ENCODE results near the gene OR51B5. TPM values are rescaled to one million over a fixed set of nuclear protein-coding genes. Genes with fewer than 3 reads are reported as not detected.
"Not testable (repeated sequence)": the region's sequence is repeated elsewhere in the genome, so short reads cannot be mapped to it uniquely, and the experiment has no call there.

The OR51B5 gene
- total RNA-seq, 1 donor from 2014 or later = 0.21 TPM

DNA sequence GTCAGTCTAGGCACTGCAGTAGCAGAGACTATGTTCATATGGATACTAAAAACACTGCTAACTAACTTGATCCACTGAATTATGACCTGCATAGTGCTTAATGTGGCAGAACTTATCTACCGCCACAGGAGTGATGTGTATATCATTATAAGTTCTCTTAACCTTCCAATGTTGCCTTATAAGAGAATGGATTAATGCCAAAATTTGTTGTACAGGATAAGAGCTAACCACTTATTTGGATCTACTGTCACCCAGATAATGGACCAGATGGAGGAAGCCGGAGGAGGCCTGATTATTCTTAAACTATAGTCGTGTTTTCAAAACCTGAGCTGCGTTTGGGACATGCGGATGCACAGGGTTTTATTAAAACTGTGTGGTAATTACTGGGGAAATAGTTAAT lies 39.7 kb downstream of the OR51B5 start:
- Mint-ChIP-seq H3K4me3 (no peak overlapping the region), H3K27ac (ENCODE audit: unreplicated experiment) (no peak overlapping the region), H3K36me3 (ENCODE audit: low read depth) (no peaks in the 10 kb centered on the region), H3K27me3 (ENCODE audit: low read depth) (no peaks in the 10 kb centered on the region), H3K9me3 (no peaks in the 10 kb centered on the region), H3K4me1 (no peaks in the 10 kb centered on the region)
- TF ChIP-seq, protein P1, sequence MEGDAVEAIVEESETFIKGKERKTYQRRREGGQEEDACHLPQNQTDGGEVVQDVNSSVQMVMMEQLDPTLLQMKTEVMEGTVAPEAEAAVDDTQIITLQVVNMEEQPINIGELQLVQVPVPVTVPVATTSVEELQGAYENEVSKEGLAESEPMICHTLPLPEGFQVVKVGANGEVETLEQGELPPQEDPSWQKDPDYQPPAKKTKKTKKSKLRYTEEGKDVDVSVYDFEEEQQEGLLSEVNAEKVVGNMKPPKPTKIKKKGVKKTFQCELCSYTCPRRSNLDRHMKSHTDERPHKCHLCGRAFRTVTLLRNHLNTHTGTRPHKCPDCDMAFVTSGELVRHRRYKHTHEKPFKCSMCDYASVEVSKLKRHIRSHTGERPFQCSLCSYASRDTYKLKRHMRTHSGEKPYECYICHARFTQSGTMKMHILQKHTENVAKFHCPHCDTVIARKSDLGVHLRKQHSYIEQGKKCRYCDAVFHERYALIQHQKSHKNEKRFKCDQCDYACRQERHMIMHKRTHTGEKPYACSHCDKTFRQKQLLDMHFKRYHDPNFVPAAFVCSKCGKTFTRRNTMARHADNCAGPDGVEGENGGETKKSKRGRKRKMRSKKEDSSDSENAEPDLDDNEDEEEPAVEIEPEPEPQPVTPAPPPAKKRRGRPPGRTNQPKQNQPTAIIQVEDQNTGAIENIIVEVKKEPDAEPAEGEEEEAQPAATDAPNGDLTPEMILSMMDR (conservative IDR thresholded peaks at IDR 0.05) = no peak
- no peak for DNase-seq (ENCODE audit: low read depth, low spot score)

DNA sequence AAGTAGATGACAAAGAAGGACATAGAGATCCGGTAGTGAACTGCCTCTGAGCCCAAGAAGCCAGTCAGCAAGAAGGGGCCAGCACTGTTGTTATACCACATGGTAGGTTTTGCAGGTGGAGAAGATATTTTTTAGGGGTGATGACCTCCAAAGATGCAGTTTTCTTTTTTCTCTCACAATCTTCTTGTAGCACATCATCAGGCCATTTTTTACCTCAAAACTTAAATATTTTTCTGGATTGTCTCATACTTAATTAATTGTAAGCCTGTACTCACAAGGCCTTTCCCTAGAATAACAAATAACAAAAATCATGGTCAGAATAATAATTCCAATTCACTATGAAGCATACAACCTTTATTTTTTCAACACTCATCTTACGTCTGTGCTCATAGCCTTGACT lies 41.5 kb downstream of the OR51B5 start, which contains the start of gene OR51B4:
Gene OR51B4, minus strand, starts transcription at position 101 of the 400 bp plus-strand sequence. Its CDS starts 0 bp downstream, at position 101.
- H3K9me3 Mint-ChIP-seq = no peaks in the 10 kb centered on the region
- H3K36me3 Mint-ChIP-seq (ENCODE audit: low read depth) = no peaks in the 10 kb centered on the region
- no peak within 1 kb of the TSS for H3K4me3 Mint-ChIP-seq
- no peak for DNase-seq (ENCODE audit: low read depth, low spot score)
- TF ChIP-seq, protein P1 (conservative IDR thresholded peaks at IDR 0.05) = no peak
- no peaks in the 10 kb centered on the region for H3K4me1 Mint-ChIP-seq
- no peak within 1 kb of the TSS for H3K27ac Mint-ChIP-seq (ENCODE audit: unreplicated experiment)
- no peaks in the 10 kb centered on the region for H3K27me3 Mint-ChIP-seq (ENCODE audit: low read depth)

DNA sequence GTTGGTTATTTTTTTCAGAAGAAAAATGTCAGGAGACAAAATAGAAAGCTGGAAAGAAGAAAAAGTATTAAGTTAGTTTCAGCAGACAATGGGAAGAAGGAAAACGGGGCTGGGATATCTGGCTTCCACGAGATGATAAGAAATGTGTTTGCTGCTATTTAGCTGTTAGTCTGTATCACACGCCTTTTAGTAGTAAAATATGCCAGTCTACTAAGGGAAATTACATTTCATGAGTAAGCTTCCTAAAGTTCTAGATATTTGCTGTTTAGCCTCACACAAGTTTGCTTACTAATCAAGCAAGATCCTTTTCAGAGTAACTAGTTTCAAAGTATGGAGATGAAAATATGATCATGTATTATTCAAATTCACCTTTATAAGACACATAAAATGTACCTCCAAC lies 43.1 kb downstream of the OR51B5 start:
- H3K9me3 Mint-ChIP-seq = no peaks in the 10 kb centered on the region
- H3K4me1 Mint-ChIP-seq = no peaks in the 10 kb centered on the region
- TF ChIP-seq, protein P1 (conservative IDR thresholded peaks at IDR 0.05) = no peak
- H3K4me3 Mint-ChIP-seq = no peak overlapping the region
- no peak for DNase-seq (ENCODE audit: low read depth, low spot score)
- no peaks in the 10 kb centered on the region for H3K36me3 Mint-ChIP-seq (ENCODE audit: low read depth)
- no peak overlapping the region for H3K27ac Mint-ChIP-seq (ENCODE audit: unreplicated experiment)
- H3K27me3 Mint-ChIP-seq (ENCODE audit: low read depth) = peaks cover 3% of the 10 kb centered on the region

DNA sequence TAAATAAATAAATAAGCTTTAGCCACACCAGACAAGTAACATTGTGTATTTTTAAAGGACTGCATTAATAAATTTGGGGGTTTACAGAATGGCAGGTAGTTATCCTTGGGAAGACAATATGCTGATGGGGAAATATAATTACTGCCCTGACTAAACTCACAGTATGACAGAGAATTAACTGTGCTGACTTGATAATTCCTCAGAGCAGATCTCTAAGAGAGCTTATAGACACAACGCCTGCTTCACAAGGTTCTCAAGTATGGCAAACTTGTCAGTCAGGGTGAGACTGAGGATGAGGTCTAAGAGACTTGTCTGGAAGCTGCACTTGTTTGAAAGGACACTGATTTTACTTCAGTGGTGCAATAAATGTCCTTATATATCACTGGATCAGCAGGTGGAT lies 44.9 kb downstream of the OR51B5 start:
- Mint-ChIP-seq H3K36me3 (ENCODE audit: low read depth) (no peaks in the 10 kb centered on the region), H3K27me3 (ENCODE audit: low read depth) (peaks cover 3% of the 10 kb centered on the region), H3K9me3 (no peaks in the 10 kb centered on the region), H3K4me3 (no peak overlapping the region), H3K4me1 (no peaks in the 10 kb centered on the region), H3K27ac (ENCODE audit: unreplicated experiment) (no peak overlapping the region)
- TF ChIP-seq, protein P1 (conservative IDR thresholded peaks at IDR 0.05) = no peak
- DNase-seq (ENCODE audit: low read depth, low spot score) = no peak

DNA sequence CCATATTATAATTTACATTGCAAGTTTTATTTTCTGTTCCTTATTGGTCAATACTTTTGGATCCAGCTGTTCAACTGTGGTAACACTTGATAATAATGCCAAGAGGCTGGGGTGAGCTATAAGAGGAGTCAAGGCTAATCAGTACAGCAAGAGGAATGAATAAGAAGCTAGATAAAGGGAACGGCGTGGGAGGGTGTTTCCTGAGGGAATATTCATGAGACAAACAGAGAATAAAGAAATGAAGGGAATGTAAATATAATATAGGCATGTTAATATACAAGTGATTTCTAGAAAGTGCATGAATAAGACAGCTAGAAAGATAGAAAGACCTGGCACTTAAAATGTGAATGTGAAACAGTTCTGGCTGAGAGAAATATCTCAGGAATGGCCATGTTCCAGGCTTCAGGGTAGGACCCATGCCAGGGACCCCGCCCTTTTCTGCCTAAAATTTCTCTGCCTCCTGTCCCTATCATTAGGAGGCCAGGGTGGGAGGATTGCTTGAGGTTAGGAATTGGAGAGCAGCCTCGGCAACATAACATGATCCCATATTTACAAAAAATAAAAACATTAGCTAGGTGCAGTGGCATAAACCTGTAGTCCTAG lies 45.5 kb downstream of the OR51B5 start:
- Mint-ChIP-seq H3K4me3 (no peak overlapping the region), H3K4me1 (no peaks in the 10 kb centered on the region), H3K9me3 (no peaks in the 10 kb centered on the region), H3K27ac (ENCODE audit: unreplicated experiment) (no peak overlapping the region), H3K27me3 (ENCODE audit: low read depth) (peaks cover 3% of the 10 kb centered on the region), H3K36me3 (ENCODE audit: low read depth) (no peaks in the 10 kb centered on the region)
- TF ChIP-seq, protein P1 (conservative IDR thresholded peaks at IDR 0.05) = no peak
- no peak for DNase-seq (ENCODE audit: low read depth, low spot score)

DNA sequence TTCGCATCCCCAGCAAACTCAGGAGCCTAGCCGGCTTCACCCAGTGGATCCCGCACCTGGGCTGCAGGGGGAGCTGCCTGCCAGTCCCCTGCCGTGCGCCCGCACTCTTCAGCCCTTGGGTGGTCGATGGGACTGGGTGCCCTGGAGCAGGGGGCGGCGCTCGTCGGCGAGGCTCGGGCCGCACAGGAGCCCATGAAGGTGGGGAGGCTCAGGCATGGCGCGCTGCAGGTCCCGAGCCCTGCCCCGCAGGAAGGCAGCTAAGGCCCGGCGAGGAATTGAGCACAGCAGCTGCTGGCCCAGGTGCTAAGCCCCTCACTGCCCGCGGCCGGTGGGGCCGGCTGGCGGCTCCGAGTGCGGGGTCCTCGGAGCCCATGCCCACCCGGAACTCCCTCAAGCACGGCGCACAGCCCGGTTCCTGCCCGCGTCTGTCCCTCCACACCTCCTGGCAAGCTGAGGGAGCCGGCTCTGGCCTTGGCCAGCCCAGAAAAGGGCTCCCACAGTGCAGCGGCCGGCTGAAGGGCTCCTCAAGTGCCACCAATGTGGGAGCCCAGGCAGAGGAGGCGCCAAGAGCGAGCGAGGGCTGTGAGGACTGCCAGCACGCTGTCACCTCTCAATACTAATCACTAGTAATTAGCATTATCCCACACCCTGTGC lies 48.9 kb downstream of the OR51B5 start:
- H3K4me1 Mint-ChIP-seq; DNase-seq (ENCODE audit: low read depth, low spot score); H3K9me3 Mint-ChIP-seq; H3K4me3 Mint-ChIP-seq; H3K27ac Mint-ChIP-seq (ENCODE audit: unreplicated experiment); H3K27me3 Mint-ChIP-seq (ENCODE audit: low read depth); H3K36me3 Mint-ChIP-seq (ENCODE audit: low read depth): not testable (repeated sequence)
